Measurements from ENCODE around the gene GPATCH2.
"Not testable (repeated sequence)": the region's sequence is repeated elsewhere in the genome, so short reads cannot be mapped to it uniquely, and the experiment has no call there.

GPATCH2 gene

DNA sequence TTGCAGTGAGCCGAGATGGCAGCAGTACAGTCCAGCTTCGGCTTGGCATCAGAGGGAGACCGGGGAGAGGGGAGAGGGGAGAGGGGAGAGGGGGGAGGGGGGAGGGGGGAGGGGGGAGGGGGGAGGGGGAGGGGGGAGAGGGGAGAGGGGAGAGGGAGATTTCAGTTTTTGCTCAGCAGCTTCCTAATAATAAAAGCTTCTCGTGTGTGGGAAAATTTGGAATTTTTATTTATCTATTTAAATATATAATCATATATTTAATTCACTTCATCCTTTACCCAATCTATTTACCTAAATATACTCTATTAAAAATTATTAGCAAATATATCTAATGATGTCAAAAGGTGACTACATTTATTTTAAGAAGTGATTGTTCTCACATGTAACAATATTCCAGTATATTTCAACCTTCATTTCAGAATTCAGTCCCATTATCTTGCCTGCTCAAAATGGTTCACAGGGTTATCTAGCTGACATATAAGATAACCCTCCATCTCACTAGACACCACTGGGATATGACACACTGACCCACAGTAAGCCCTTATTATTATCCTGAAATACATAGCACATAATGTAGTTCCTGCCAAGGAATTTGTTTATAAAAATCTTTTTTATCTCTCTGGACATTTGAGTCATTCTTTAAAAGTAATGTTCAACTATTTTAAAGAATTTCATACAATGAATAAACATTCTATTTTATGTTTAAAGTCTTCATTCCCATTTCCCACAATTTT lies 105.9 kb downstream of the GPATCH2 start:
- no peak for DNase-seq

DNA sequence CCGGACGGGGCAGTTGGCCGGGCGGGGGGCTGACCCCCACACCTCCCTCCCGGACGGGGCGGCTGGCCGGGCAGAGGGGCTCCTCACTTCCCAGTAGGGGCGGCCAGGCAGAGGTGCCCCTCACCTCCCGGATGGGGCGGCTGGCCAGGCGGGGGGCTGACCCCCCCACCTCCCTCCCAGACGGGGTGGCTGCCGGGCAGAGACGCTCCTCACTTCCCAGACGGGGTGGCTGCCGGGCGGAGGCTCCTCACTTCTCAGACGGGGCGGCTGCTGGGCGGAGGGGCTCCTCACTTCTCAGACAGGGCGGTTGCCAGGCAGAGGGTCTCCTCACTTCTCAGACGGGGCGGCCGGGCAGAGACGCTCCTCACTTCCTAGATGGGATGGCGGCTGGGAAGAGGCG lies 107.0 kb downstream of the GPATCH2 start:
- not testable (repeated sequence) for DNase-seq

DNA sequence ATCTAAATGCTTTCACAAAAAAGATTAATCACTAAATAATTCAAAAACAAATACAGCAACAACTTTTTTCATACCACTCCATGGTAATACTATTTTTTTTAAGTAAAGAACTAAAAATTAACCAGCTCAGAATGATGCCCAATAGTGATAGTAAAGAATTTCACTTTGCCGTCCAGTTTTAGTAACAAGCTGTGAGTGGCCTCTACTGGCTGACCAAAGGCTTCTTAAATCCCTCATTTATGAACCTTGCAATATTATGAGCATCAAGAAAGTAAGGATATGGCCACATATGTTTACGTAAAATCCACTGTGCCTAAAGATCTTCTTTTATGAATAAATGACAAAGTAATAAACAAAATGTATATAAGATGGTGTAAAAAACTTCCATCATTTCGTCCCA lies 108.6 kb downstream of the GPATCH2 start:
- no peak for DNase-seq

- no peak for DNase-seq
Measured at GRCh38 chr1:217521317-217521716, 109.6 kb downstream of the GPATCH2 start.

DNA sequence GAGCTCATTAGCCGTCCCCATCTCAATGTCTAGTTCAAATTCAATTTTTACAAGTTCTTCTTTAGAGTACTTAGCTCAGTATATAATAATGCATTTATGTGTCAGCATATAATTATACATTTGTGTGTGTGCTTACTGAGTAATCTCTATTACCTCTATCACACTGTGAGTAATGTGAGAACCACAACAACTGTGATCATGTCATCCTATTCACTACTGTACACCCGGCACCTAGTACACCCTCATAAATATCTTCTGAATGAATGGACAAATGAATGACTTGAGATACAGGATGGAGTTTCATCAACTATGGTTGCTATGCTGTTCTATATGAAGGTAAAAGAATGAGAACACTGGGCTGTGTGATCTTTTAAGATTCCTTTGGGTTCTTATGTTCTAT lies 124.0 kb downstream of the GPATCH2 start:
- no peak for DNase-seq

- DNase-seq: no peak
Measured at GRCh38 chr1:217498209-217498608, 132.7 kb downstream of the GPATCH2 start.

DNA sequence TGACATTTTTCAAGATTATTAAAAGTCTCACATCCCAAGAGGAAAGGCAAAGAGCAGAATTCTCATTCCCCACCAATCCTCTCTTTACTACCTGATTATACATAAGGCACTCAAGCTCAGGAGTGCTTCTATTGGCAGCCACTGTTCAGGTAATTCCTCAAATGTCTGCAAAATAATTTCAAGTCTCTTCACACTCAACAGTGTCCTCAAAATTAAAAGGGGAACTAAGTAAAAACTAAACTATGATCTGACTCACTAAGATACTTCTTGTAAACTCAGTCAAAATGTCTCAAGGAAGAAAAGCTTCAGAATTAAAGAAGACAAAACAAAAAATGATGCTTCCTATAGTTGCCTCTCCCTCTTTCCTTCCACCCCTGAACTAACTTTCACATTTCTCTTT lies 135.6 kb downstream of the GPATCH2 start:
- DNase-seq: no peak

DNA sequence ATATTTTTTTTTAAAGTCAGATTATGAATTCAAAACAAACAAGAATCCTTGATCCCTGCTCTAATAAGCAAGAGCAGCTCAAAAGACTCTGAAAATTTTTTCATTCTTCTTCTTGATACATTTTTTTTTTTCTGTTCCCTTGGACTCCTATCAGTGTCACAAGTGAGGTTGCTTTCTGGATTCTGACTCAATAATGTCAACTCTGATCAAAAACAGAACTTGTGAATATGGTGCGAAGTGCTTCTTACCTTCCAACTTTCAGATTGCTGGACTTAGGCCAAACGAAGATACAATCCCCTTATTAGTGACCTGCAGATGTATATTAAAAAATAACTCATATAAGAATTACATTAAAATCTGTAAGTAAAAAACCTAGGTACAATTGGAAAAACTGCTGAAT lies 136.1 kb downstream of the GPATCH2 start:
- no peak for DNase-seq

- no peak for DNase-seq
Measured at GRCh38 chr1:217493290-217493689, 137.6 kb downstream of the GPATCH2 start.

DNA sequence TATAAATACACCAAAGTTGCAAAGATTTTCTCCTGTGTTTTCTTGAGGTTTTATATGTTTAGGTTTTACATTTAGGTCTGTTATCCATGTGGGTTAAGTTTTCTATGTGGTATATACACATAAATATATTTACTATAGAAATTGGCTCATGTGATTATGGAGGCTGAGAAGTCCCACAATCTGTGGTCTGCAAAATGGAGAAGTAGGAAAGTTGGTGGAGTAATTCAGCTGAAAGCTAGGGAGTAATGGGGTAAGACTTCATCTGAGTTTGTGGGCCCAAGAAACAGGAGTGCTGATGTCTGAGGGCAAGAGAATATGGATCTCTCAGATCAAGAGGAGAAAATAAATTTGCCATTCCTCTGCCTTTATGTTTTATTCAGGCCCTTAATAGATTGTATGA lies 146.0 kb downstream of the GPATCH2 start:
- DNase-seq: no peak

DNA sequence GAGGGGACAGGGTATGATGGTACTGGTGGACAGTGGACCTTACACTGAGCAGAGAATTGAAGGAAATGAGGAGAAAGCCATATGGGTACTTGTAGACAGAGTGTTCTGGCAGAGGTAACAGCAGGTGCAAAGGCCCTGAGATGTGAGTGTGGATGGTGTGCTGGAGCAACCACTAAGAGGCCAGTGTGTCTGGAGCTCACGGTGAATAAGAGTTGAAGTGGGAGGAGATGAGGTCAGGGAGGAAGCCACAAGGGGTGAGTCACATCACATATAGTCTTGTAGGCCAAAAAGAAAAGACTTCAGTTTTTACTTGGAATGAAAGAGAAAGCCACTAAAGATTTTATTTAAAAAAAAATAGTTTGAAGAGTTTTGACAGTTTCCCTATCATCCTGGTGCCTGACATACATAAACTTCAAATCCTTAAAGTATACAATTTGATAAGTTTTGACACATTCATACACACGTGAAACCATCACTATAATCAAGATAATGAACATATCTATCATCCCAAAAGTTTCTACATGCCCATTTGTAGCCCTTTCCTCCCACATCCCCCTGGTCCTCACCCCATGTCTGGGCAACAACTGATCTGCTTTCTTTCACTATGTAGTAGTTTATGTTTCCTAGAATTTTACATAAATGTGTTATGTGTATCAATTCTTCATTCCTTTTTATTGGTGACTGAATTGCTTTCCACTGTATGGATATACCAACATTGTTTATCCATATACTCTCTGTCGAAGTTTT lies 148.4 kb downstream of the GPATCH2 start:
- peak in 1 of 5 donors; percentile 84 for DNase-seq

- no peak for DNase-seq
Measured at GRCh38 chr1:217478450-217478849, 152.4 kb downstream of the GPATCH2 start.

DNA sequence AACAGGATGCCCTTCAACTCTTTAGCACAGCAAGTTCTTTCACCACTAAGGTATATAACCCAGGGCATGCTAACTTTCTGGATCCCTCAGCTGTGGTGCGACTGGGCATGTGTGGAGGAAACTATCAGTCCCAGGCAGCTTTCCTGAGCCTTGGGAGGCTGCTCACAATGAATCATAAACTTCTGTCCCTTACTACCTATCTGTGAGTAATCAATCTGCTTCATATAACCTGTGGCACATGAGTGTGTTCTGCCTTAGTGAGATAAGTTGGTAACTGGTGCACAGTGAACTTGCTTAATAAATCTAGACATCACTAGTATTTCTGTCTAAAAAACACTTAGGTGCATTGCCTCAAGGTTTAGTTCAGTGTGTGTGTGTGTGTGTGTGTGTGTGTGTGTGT lies 158.0 kb downstream of the GPATCH2 start:
- no peak for DNase-seq

DNA sequence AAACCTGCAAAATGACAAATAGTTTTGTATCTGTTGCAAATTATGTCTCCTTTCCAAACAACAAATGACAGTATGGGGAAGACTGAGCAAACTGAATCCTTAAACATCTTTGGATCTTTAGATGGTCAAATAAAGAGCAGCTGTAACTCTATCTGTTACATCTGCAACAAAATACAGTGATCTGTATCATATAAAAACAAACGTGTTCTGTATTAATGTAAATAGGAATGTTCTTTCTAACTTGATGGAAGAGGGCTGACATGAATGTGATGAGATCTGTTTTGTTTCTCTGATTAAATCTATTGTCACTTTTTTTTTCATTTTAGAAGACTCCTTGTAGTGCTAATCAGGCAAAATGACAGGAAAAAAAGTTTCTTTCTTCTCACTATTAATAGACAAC lies 159.5 kb downstream of the GPATCH2 start:
- DNase-seq: no peak

GRCh38 chr1:217469983-217470382 lies 160.9 kb downstream of the GPATCH2 start:
- no peak for DNase-seq

DNA sequence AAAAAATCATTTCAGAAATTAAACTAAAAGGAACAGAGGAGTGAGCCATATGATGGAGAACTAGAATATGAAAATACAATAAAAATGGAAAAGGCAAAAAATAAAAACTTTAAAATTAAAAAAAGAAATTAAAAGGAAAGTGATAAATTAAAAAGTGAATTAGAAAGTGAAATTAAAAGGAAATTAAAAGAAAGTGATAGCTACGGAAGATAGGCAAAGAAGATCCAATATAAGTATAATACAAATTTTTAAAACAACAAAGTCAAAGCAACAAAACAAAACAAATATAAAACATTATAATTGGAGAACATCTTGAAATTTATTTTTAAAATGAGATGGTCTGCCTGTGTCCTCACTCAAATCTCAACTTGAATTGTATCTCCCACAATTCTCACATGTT lies 165.8 kb downstream of the GPATCH2 start:
- DNase-seq: no peak

- no peak for DNase-seq
Measured at GRCh38 chr1:217462666-217463065, 168.2 kb downstream of the GPATCH2 start.

GRCh38 chr1:217462159-217462558 lies 168.7 kb downstream of the GPATCH2 start:
- no peak for DNase-seq

- no peak for DNase-seq
Measured at GRCh38 chr1:217457016-217457415, 173.9 kb downstream of the GPATCH2 start.

DNA sequence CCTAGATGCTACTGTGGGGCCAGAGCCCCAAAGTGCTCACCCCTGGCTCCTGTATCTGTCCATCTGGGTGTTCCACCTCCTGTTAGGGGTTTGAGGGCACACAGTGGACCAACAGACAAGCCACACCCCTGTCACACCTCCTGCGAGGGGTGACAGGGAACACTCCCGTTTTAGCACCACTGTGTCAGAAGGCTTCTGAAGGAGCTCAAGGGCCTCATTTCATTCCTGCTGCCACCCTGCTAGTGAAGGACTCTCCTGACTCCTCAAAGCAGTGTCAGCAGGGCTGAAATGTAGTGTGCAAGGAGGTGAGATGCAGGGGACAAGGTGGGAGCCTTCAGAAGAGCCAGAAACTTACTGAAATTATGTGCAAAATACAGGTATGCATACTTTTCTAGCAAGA lies 174.6 kb downstream of the GPATCH2 start:
- DNase-seq: no peak

- DNase-seq: no peak
Measured at GRCh38 chr1:217453816-217454215, 177.1 kb downstream of the GPATCH2 start.

- no peak for DNase-seq
Measured at GRCh38 chr1:217449370-217449769, 181.5 kb downstream of the GPATCH2 start.

- no peak for DNase-seq
Measured at GRCh38 chr1:217443845-217444244, 187.0 kb downstream of the GPATCH2 start.

- no peak for DNase-seq
Measured at GRCh38 chr1:217437376-217437775, 193.5 kb downstream of the GPATCH2 start.

GRCh38 chr1:217435204-217435603 lies 195.7 kb downstream of the GPATCH2 start:
- DNase-seq: no peak

Measured in T-helper 1 cell (primary cell).